Natural killer cell (primary cell): ENCODE results near the gene GOLPH3. TPM values are rescaled to one million over a fixed set of nuclear protein-coding genes. Genes with fewer than 3 reads are reported as not detected.

ENCODE experiments used
- ATAC-seq, 3 donors: fragments of 150-1000 bp in 2 of 3; fragments of 200-7000 bp in 1 of 3; cut with Tn5 transposase; 1 replicate in 1 of 3; 2 replicates in 2 of 3; pipeline ENCODE4 v1.10.0; 2021; ENCODE audit warnings: mild to moderate bottlenecking in 2 of 3, moderate library complexity in 2 of 3
- DNase-seq, 2 donors: peaks; one replicate each; pipeline versions ENCODE4 v3.0.0 to v3.0.0-alpha.2; 2013 to 2021; ENCODE audit warnings: mixed read lengths in 1 of 2
- H3K27ac ChIP-seq: one replicate; pipeline ENCODE4 v1.5.1; 2013; ENCODE audit warnings: mild to moderate bottlenecking, low read length
- H3K27me3 ChIP-seq: one replicate; pipeline ENCODE4 v1.6.1; 2013; ENCODE audit warnings: low read length; ENCODE audit not compliant: control insufficient read depth, insufficient read depth
- H3K36me3 ChIP-seq: one replicate; pipeline ENCODE4 v1.6.1; 2013; ENCODE audit warnings: low read length; ENCODE audit not compliant: control insufficient read depth, insufficient read depth
- H3K4me1 ChIP-seq: one replicate; pipeline ENCODE4 v1.6.1; 2013; ENCODE audit warnings: low read length; ENCODE audit not compliant: control insufficient read depth, insufficient read depth
- H3K4me3 ChIP-seq: one replicate; pipeline ENCODE4 v1.5.1; 2013; ENCODE audit warnings: low read length
- H3K9me3 ChIP-seq: one replicate; pipeline ENCODE4 v1.6.1; 2013; ENCODE audit warnings: low read length; ENCODE audit not compliant: control insufficient read depth, insufficient read depth
- H3K27ac Mint-ChIP-seq, 2 donors: one replicate each; pipeline ENCODE4 v1.8.0; 2022; ENCODE audit warnings: mild to moderate bottlenecking in 2 of 2, mixed read lengths in 2 of 2, moderate library complexity in 1 of 2
- H3K27me3 Mint-ChIP-seq, 2 donors: one replicate each; pipeline ENCODE4 v1.8.0; 2022; ENCODE audit warnings: low read depth in 2 of 2, mixed read lengths in 2 of 2
- H3K36me3 Mint-ChIP-seq: one replicate; pipeline ENCODE4 v1.8.0; 2022; ENCODE audit warnings: mixed read lengths
- H3K4me1 Mint-ChIP-seq, 2 donors: one replicate each; pipeline ENCODE4 v1.8.0; 2022; ENCODE audit warnings: mixed read lengths in 2 of 2
- H3K4me3 Mint-ChIP-seq: one replicate; pipeline ENCODE4 v1.8.0; 2022; ENCODE audit warnings: mild to moderate bottlenecking, moderate library complexity, mixed read lengths
- H3K9me3 Mint-ChIP-seq, 2 donors: one replicate each; pipeline ENCODE4 v1.8.0; 2022; ENCODE audit warnings: mixed read lengths in 2 of 2
- WGBS: methylation state at CpG from one replicate; pipeline ENCODE4 v1.1.7; 2013; ENCODE audit warnings: missing lambda C conversion rate; ENCODE audit not compliant: insufficient coverage; 5-methylcytosine and 5-hydroxymethylcytosine counted together
- intact Hi-C: fragments of 100-400 bp; cut with micrococcal nuclease; formaldehyde crosslinking; loops from one replicate; pipeline ENCODE4 v1.14.2; 2022
- total RNA-seq, 4 donors: library from RNA; stranded (reverse); fragments of 120-200 nt in 1 of 4; gene quantifications; one replicate each; pipeline versions ENCODE4 v1.2.3 to v1.2.4, GENCODE V29; 2013 to 2022
- TF ChIP-seq, protein P1 (sequence below): fragments of 200-600 bp; IDR thresholded peaks from one replicate; pipeline ENCODE4 v1.8.0; 2022; ENCODE audit warnings: antibody characterized with exemption

Gene GOLPH3
- total RNA-seq, 3 donors from 2014 or later (not counting 1 experiment from before 2014, with no cell fraction given) = 67.6 to 70.6 (median 69.3) TPM

DNA sequence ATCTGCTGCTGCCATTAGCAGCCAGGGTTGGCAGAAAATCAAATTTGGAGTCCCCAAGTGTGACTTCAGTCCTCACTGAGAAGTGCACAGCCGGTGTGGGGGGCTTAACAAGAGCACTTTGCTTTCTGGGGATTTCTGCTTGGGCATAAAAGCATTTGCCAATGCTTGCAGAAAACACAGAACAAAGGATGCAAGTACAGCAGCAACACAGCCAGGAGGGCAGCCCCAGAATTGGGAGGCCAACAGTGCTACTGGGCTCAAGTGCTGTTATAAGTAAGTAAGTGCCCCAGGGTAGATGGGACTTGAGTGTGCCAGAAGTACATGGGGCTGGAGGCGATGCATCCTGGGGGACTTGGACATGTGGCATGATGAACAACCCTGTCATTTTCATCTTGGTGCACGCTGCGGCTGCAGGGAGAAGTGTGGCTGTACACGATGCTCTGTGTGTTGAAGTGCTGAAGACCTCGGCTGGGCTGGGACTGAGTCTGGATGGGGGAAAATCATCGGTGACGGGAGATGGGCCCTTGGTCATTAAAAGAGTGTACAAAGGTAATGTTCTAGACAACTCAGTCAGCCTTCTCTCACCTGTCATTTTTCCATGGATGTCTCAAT is 73.3 kb downstream of the GOLPH3 start:
- Histone ChIP-seq H3K4me3 (no peak overlapping the region), H3K4me1 (no peaks in the 10 kb centered on the region), H3K27ac (no peak overlapping the region), H3K36me3 (peaks cover 53% of the 10 kb centered on the region), H3K9me3 (no peaks in the 10 kb centered on the region), H3K27me3 (no peaks in the 10 kb centered on the region)
- intact Hi-C loops = no loop called here
- ATAC-seq (no peak), DNase-seq (no peak)
- TF ChIP-seq, protein P1, sequence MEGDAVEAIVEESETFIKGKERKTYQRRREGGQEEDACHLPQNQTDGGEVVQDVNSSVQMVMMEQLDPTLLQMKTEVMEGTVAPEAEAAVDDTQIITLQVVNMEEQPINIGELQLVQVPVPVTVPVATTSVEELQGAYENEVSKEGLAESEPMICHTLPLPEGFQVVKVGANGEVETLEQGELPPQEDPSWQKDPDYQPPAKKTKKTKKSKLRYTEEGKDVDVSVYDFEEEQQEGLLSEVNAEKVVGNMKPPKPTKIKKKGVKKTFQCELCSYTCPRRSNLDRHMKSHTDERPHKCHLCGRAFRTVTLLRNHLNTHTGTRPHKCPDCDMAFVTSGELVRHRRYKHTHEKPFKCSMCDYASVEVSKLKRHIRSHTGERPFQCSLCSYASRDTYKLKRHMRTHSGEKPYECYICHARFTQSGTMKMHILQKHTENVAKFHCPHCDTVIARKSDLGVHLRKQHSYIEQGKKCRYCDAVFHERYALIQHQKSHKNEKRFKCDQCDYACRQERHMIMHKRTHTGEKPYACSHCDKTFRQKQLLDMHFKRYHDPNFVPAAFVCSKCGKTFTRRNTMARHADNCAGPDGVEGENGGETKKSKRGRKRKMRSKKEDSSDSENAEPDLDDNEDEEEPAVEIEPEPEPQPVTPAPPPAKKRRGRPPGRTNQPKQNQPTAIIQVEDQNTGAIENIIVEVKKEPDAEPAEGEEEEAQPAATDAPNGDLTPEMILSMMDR = no peak
- Mint-ChIP-seq H3K4me1 (no peaks in the 10 kb centered on the region), H3K27ac (no peak overlapping the region), H3K36me3 (peaks cover 8% of the 10 kb centered on the region), H3K4me3 (no peak overlapping the region), H3K9me3 (no peaks in the 10 kb centered on the region), H3K27me3 (no peaks in the 10 kb centered on the region)
- WGBS = over 99% methylated on average over 8 of the region's 8 CpGs

DNA sequence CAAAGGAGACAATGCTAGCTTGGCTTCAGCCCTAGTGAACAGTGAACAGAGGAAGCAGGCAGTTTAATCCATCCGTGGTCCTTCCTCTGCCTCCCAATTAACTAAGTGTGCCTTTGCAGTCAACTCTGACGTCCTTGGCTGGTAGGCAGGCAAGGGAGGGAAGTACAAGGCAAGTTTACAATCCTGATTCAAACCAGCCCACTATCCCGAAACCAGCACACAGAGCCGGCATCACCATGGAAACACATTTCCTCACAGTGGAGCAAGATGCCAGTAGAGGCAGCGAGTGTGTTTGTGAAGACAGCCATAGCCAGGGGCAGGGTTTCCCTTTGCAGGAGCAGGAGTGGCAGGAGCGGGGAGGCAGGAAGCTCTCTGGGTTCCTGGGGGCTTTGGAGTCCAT is 73.9 kb downstream of the GOLPH3 start:
- H3K9me3 Mint-ChIP-seq = no peaks in the 10 kb centered on the region
- no peaks in the 10 kb centered on the region for H3K27me3 ChIP-seq
- TF ChIP-seq, protein P1 = no peak
- peaks cover 8% of the 10 kb centered on the region for H3K36me3 Mint-ChIP-seq
- no peak overlapping the region for H3K27ac Mint-ChIP-seq
- intact Hi-C loops = no loop called here
- no peak overlapping the region for H3K27ac ChIP-seq
- no peaks in the 10 kb centered on the region for H3K4me1 ChIP-seq
- no peaks in the 10 kb centered on the region for H3K27me3 Mint-ChIP-seq
- H3K4me3 ChIP-seq = no peak overlapping the region
- no peaks in the 10 kb centered on the region for H3K4me1 Mint-ChIP-seq
- DNase-seq (no peak), ATAC-seq (no peak)
- H3K36me3 ChIP-seq = peaks cover 48% of the 10 kb centered on the region
- H3K4me3 Mint-ChIP-seq = no peak overlapping the region
- no peaks in the 10 kb centered on the region for H3K9me3 ChIP-seq
- WGBS = 95% methylated on average over 6 of the region's 6 CpGs

DNA sequence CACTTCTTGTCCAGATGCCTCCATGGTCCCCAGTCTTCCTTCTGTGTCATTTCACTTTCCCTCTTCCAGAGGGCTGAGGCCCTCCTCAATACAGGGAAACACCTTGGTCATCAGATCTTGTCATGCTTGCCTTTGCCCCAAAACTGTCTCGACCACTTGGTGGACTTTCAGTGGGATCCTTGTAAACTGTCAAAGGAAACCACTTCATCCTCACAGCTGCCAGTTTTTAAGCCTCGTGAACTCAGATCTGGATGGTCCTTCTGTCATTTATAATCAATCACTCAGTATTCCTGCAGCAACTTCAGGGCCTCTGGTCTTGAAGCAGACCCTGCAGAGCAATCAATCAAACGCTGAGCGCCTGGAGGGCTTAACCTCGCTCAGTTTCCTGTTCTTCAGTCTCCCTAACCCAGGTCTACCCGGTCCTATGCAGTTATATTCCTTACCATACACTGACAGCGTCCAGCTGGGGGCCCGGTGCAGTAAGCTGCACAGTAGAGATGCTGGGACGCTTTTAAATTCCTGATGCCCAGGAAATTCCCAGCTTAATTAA is 74.6 kb downstream of the GOLPH3 start:
- DNase-seq = no peak
- H3K4me1 ChIP-seq = no peaks in the 10 kb centered on the region
- H3K27ac ChIP-seq = no peak overlapping the region
- TF ChIP-seq, protein P1 = no peak
- no peaks in the 10 kb centered on the region for H3K4me1 Mint-ChIP-seq
- H3K4me3 Mint-ChIP-seq = no peak overlapping the region
- no peaks in the 10 kb centered on the region for H3K27me3 Mint-ChIP-seq
- H3K27ac Mint-ChIP-seq = peak overlapping the region in 1 of 2 donors; percentile 25
- ATAC-seq = no peak
- WGBS = 82% methylated on average over 9 of the region's 9 CpGs
- H3K9me3 ChIP-seq = no peaks in the 10 kb centered on the region
- no peaks in the 10 kb centered on the region for H3K9me3 Mint-ChIP-seq
- peaks cover 8% of the 10 kb centered on the region for H3K36me3 Mint-ChIP-seq
- H3K36me3 ChIP-seq = peaks cover 42% of the 10 kb centered on the region
- no peaks in the 10 kb centered on the region for H3K27me3 ChIP-seq
- H3K4me3 ChIP-seq = no peak overlapping the region
- intact Hi-C loops = no loop called here

DNA sequence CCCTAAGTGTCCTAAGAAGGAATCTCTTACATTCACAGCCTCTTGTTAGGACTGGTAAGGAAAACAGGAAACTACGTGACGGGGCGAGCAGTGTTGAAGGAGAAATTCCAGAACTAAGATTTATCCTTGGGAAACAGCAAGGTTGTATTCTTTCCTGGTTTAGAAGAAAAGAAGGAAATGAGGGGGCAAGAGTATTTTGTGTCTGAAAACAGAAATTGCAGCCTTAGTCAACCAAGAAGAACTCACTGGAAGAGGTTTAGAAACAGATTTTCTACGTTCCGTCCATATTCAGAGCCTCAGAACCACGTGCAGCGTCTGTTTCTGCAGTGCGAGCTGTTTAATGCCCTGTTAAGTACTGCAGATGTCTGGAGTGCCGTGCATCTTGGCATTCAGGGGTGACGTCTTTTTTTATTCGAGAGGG is 75.2 kb downstream of the GOLPH3 start:
- no peaks in the 10 kb centered on the region for H3K27me3 ChIP-seq
- TF ChIP-seq, protein P1 = no peak
- Mint-ChIP-seq H3K4me3 (no peak overlapping the region), H3K27me3 (no peaks in the 10 kb centered on the region), H3K27ac (peak overlapping the region in 1 of 2 donors; percentile 25), H3K4me1 (no peaks in the 10 kb centered on the region), H3K36me3 (peaks cover 8% of the 10 kb centered on the region), H3K9me3 (no peaks in the 10 kb centered on the region)
- no peak overlapping the region for H3K4me3 ChIP-seq
- DNase-seq (no peak), ATAC-seq (no peak)
- intact Hi-C loops = no loop called here
- WGBS = 94% methylated on average over 11 of the region's 11 CpGs
- no peaks in the 10 kb centered on the region for H3K4me1 ChIP-seq
- H3K36me3 ChIP-seq = peaks cover 38% of the 10 kb centered on the region
- no peaks in the 10 kb centered on the region for H3K9me3 ChIP-seq
- H3K27ac ChIP-seq = no peak overlapping the region
